AG04450 (cell line): ENCODE measurements around the gene SMU1. TPM values are rescaled to one million over a fixed set of nuclear protein-coding genes. Genes with fewer than 3 reads are reported as not detected.
"Not testable (repeated sequence)": the region's sequence is repeated elsewhere in the genome, so short reads cannot be mapped to it uniquely, and the experiment has no call there.

ENCODE experiments used
- CTCF ChIA-PET: fragments of 300-600, 350-600 bp; formaldehyde crosslinking; extraction: SDS; loops from one replicate; lab custom pipeline; 2022; ENCODE audit warnings: antibody characterized with exemption, inconsistent platforms; lab: Charles Lee
- POLR2A ChIA-PET: fragments of 350-600 bp; formaldehyde crosslinking; extraction: SDS; loops from one replicate; lab custom pipeline; 2021; ENCODE audit warnings: antibody characterized with exemption, inconsistent platforms; lab: Yijun Ruan, JAX
- DNase-seq: peaks from one replicate; pipeline ENCODE4 v3.0.0-alpha.2; 2011; ENCODE audit warnings: low read depth, low spot score
- H3K27ac ChIP-seq: one replicate; pipeline ENCODE4 v1.5.1; 2012; ENCODE audit warnings: low read depth, low read length, control low read depth
- H3K27me3 ChIP-seq: one replicate; pipeline ENCODE4 v1.6.0; 2012; ENCODE audit warnings: low read length; ENCODE audit not compliant: control insufficient read depth, insufficient read depth
- H3K4me3 ChIP-seq: 2 replicates; pipeline ENCODE4 v1.5.1; 2011; ENCODE audit warnings: mild to moderate bottlenecking, low read depth, low read length, control low read depth
- H3K9me3 ChIP-seq: 2 replicates; pipeline ENCODE4 v1.5.1; 2012; ENCODE audit warnings: low read length; ENCODE audit not compliant: control insufficient read depth, insufficient read depth
- polyA plus RNA-seq: library from polyadenylated mRNA; depleted of rRNA; stranded (reverse); fragments of >200 nt; gene quantifications from 2 replicates; pipeline ENCODE4 v1.2.3, GENCODE V29; 2011
- TF ChIP-seq, protein P1 (sequence below): IDR thresholded peaks from 2 replicates; pipeline ENCODE4 v1.5.1; 2011; ENCODE audit warnings: low read depth, low read length, control low read depth, inconsistent platforms

SMU1 gene
- polyA plus RNA-seq, 1 experiment, result 19.6 TPM

DNA sequence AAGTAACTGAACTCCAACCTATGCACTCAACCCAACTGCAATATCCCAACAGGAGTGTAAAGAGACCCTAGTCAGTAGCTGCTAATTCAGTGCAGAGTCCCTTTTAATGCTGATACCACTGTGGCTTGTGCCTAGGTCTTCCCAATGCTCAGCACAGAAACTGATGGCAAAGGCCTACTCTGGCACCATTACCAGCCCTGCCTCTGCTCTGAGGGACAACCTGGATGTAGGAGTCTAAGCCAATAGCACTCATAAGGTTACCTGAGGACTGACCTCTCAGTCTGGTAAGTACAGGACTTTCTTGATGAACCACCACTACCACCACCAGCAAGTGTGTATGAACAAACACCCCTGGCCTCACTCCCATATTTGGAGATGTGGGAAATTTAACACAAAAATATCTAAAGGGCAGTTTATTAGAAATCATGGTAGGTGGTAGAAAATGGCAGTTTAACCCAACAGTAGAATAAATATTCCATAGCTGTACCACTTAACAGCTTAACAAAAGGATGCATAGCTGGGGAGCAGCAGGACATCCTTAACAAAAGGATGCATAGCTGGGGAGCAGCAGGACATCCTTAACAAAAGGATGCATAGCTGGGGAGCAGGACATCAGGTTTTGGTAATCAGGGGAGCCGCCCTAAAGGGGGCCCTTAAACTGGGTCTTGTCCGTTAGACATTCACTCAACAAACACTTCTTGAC lies 62.4 kb downstream of the SMU1 start:
- no peak for DNase-seq
- Histone ChIP-seq H3K27me3 (no peaks in the 10 kb centered on the region), H3K9me3 (no peaks in the 10 kb centered on the region), H3K4me3 (no peak overlapping the region), H3K27ac (no peak overlapping the region)
- ChIA-PET CTCF (interaction anchor here (0.6 to 0.7 kb wide), 2 partner anchors 11 to 30 kb away, joined by 3 to 4 read pairs; partner anchors contain the start of gene DNAJA1), POLR2A (interaction anchor here (1.5 to 2.3 kb wide), 2 partner anchors 11 kb away, joined by 7 to 8 read pairs; partner anchors contain the start of gene DNAJA1)
- TF ChIP-seq, protein P1, sequence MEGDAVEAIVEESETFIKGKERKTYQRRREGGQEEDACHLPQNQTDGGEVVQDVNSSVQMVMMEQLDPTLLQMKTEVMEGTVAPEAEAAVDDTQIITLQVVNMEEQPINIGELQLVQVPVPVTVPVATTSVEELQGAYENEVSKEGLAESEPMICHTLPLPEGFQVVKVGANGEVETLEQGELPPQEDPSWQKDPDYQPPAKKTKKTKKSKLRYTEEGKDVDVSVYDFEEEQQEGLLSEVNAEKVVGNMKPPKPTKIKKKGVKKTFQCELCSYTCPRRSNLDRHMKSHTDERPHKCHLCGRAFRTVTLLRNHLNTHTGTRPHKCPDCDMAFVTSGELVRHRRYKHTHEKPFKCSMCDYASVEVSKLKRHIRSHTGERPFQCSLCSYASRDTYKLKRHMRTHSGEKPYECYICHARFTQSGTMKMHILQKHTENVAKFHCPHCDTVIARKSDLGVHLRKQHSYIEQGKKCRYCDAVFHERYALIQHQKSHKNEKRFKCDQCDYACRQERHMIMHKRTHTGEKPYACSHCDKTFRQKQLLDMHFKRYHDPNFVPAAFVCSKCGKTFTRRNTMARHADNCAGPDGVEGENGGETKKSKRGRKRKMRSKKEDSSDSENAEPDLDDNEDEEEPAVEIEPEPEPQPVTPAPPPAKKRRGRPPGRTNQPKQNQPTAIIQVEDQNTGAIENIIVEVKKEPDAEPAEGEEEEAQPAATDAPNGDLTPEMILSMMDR, result no peak

DNA sequence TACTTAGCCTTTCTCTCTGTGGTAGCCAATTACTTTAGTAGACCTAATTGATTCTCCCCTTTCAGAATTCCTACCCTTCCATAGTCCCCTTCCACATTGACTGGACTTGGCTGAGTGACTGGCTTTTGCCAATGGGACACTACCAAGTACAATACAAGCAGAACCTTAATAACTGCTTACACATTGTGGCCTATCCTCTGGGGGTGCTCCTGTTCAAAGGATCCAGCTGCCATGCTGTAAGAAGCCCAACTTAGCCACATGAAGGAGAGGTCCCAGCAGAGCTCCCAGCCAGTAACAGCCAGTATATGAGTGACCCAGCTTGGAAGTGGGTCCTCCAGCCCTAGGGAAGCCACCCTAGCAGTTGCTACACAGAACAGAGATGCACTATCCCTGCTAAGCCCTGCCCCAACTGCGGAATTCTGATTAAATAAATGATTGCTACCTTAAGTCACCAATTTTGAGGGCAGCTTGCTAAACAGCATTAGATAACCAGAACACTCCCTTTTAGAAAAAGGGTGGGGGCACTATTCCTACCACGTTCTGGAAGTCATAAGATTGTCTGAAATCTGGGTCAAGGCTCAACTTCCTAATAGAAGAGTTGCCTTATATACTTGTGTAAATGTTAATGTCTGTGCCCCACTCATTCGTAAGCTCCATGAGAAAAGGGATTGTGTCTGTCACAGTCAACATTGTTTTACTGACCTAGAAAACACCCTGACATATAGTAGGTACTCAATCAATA lies 64.0 kb downstream of the SMU1 start:
- no peak for DNase-seq
- ChIA-PET CTCF (no interaction called here), POLR2A (interaction anchor here (2.3 kb wide), 1 partner anchor 12 kb away, joined by 8 read pairs; the partner anchor contains the start of gene DNAJA1)
- no peaks in the 10 kb centered on the region for H3K27me3 ChIP-seq
- TF ChIP-seq, protein P1, result no peak
- no peak overlapping the region for H3K27ac ChIP-seq
- H3K4me3 ChIP-seq, result no peak overlapping the region
- H3K9me3 ChIP-seq, result no peaks in the 10 kb centered on the region

- Histone ChIP-seq H3K27ac (no peak overlapping the region), H3K27me3 (no peaks in the 10 kb centered on the region), H3K4me3 (no peak overlapping the region), H3K9me3 (no peaks in the 10 kb centered on the region)
- ChIA-PET POLR2A (interaction anchor here (2.3 kb wide), 1 partner anchor 13 kb away, joined by 8 read pairs; the partner anchor contains the start of gene DNAJA1), CTCF (no interaction called here)
- TF ChIP-seq, protein P1, result no peak
- no peak for DNase-seq
Measured at GRCh38 chr9:33011831-33012230, 64.6 kb downstream of the SMU1 start.

- no peaks in the 10 kb centered on the region for H3K27me3 ChIP-seq
- H3K27ac ChIP-seq, result no peak overlapping the region
- TF ChIP-seq, protein P1, result no peak
- H3K9me3 ChIP-seq, result no peaks in the 10 kb centered on the region
- ChIA-PET POLR2A (no interaction called here), CTCF (no interaction called here)
- DNase-seq, result no peak
- no peak overlapping the region for H3K4me3 ChIP-seq
Measured at GRCh38 chr9:33007755-33008154, 68.7 kb downstream of the SMU1 start.

- CTCF ChIA-PET, result not testable (repeated sequence)
Measured at GRCh38 chr9:33005335-33005734, 71.1 kb downstream of the SMU1 start.

DNA sequence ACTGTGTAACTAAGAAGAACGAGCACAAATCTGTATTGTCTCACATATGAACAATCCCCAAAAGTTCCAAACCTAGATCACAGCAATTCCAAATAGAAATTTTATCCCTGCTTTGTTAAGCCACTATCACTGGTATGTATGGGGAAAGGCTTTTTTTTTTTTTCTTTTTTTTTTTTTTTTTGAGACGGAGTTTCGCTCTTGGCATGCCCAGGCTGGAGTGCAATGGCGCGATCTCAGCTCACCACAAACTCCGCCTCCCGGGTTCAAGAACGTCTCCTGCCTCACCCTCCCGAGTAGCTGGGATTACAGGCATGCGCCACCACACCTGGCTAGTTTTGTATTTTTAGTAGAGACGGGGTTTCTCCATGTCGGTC lies 75.8 kb downstream of the SMU1 start:
- POLR2A ChIA-PET, result interaction anchor here (1.0 to 1.5 kb wide), 2 partner anchors 24 to 31 kb away, joined by 3 to 5 read pairs; partner anchors contain the start of gene DNAJA1
- CTCF ChIA-PET, result interaction anchor here (0.8 to 2.2 kb wide), 3 partner anchors 32 to 622 kb away, joined by 3 to 5 read pairs (median 4); no protein-coding TSS in a partner anchor
- DNase-seq, result not testable (repeated sequence)

More at GRCh38 chr9:33005335-33005734, 71.1 kb downstream of the SMU1 start:
- DNase-seq, POLR2A ChIA-PET, H3K27me3 ChIP-seq, H3K27ac ChIP-seq, H3K4me3 ChIP-seq, H3K9me3 ChIP-seq: not testable (repeated sequence)

More for the DNA sequence above, 75.8 kb downstream of the SMU1 start:
- H3K27me3 ChIP-seq, H3K9me3 ChIP-seq: not testable (repeated sequence)
- Histone ChIP-seq H3K27ac (peak overlapping the region; percentile 79), H3K4me3 (peak overlapping the region; percentile 68)
